Epithelial cell of esophagus (primary cell): Measurements from ENCODE around the gene HSF5.

Experiments used
- DNase-seq: peaks from one replicate; pipeline ENCODE4 v3.0.0; 2010; ENCODE audit warnings: low read depth
- H3K4me3 ChIP-seq: 2 replicates; pipeline ENCODE4 v1.5.1; 2011; ENCODE audit warnings: mild to moderate bottlenecking, low read length, control low read depth
- CTCF ChIP-seq: IDR thresholded peaks from 2 replicates; pipeline ENCODE4 v1.5.1; 2011; ENCODE audit warnings: low read depth, mild to moderate bottlenecking, low read length, control low read depth, inconsistent platforms; ENCODE audit not compliant: insufficient read depth; ENCODE audit errors: missing control alignments

HSF5 gene

GRCh38 chr17:58377661-58378060 is 110.5 kb downstream of the HSF5 start:
- no peak for TF ChIP-seq CTCF
- H3K4me3 ChIP-seq = no peak overlapping the region
- no peak for DNase-seq

GRCh38 chr17:58377093-58377601 is 111.1 kb downstream of the HSF5 start:
- DNase-seq = peak; percentile 97
- no peak overlapping the region for H3K4me3 ChIP-seq
- no peak for TF ChIP-seq CTCF

- no peak for TF ChIP-seq CTCF
- no peak for DNase-seq
- no peak overlapping the region for H3K4me3 ChIP-seq
These were observed 111.7 kb downstream of the HSF5 start for GRCh38 chr17:58376472-58377000.

- TF ChIP-seq CTCF = no peak
- no peak overlapping the region for H3K4me3 ChIP-seq
These were observed 112.4 kb downstream of the HSF5 start for GRCh38 chr17:58375811-58376210.

GRCh38 chr17:58375256-58375655 is 113.0 kb downstream of the HSF5 start:
- TF ChIP-seq CTCF = no peak
- DNase-seq = no peak
- no peak overlapping the region for H3K4me3 ChIP-seq

More at GRCh38 chr17:58375811-58376210, 112.4 kb downstream of the HSF5 start:
- no peak for DNase-seq

GRCh38 chr17:58373923-58374322 is 114.3 kb downstream of the HSF5 start:
- TF ChIP-seq CTCF = no peak
- DNase-seq = no peak
- no peak overlapping the region for H3K4me3 ChIP-seq

- DNase-seq = no peak
- TF ChIP-seq CTCF = no peak
These were observed 115.2 kb downstream of the HSF5 start for GRCh38 chr17:58373003-58373402.

More at GRCh38 chr17:58373003-58373402, 115.2 kb downstream of the HSF5 start:
- no peak overlapping the region for H3K4me3 ChIP-seq
